GM18508 (cell line): Measurements from ENCODE around the gene CLSTN1.

Experiments
- ATAC-seq: cut with Tn5 transposase; IDR thresholded peaks from one replicate; pipeline ENCODE4 v1.9.1; 2021; ENCODE audit warnings: moderate number of reproducible peaks; ENCODE audit not compliant: insufficient read depth, unreplicated experiment

Gene CLSTN1

GRCh38 chr1:9736241-9736640 is 87.5 kb downstream of the CLSTN1 start:
- ATAC-seq, result no peak

GRCh38 chr1:9735800-9736199 is 88.0 kb downstream of the CLSTN1 start:
- ATAC-seq, result no peak

DNA sequence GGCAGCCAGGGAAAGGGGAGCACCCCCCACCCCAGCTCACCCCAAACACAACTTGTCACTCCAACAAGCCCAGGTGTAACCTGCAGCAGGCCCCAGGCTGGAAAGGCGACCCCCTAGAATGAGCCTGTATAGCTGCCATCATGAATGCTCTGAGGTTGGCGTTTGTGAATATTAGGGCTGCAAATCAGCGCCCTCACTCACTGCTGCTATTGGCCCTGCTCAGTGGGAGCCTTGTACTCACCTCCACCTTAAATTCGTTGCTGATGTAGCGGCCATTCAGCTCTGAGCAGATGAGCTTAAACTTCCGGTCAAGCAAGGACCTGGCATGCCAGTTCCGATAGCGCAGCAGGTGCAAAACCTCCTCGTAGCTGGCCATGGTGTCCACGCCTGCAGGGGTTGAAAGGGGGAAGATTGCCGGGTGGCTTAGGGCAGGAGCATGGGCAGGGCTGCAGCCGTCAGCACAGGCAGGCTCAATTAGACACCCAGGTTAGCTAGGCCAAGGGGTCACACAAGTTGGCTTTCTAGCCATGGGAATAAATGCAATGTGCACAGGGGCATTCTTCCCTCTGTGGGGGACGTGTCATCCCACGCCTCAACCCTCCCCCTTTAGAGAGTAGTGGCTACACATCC is 90.5 kb downstream of the CLSTN1 start:
- no peak for ATAC-seq

DNA sequence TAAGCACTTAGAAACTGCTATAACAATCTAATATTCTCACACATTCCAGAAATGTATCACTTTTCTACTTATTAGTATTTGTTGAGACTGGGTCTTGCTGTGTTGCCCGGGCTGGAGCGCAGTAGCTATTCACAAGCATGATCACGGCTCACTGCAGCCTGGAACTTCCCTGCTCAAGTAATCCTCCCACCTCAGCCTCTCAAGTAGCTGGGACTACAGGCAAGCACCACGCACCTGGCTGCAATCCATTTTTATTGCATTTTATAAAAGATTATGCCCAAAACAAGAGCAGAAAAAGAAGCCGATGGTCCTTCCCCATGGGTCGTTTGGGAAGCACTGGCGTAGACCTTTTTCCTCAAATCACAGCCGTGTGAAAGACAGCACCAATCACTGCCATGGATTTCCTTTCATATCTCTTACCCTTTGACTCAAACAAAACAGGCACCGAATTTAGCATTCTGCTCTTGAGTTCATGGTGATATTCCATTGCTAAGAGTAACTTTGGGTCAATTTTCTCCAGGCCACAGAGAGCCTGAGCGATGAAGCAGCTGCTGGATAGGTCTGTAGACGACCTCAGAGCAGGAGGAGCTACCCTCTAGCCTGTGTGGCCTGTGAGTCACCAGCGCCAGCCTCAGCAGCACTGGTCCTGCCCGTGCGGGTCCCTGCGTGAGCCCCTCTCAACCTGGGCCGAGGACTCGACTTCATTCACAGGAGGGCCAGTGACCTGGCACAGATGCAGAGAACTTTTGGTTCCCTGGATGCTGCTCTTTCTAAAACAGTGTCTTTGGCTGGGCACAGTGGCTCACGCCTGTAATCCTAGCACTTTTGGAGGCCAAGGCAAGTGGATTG is 91.4 kb downstream of the CLSTN1 start:
- no peak for ATAC-seq

- ATAC-seq, result no peak
These were observed 92.2 kb downstream of the CLSTN1 start for GRCh38 chr1:9731561-9731960.

DNA sequence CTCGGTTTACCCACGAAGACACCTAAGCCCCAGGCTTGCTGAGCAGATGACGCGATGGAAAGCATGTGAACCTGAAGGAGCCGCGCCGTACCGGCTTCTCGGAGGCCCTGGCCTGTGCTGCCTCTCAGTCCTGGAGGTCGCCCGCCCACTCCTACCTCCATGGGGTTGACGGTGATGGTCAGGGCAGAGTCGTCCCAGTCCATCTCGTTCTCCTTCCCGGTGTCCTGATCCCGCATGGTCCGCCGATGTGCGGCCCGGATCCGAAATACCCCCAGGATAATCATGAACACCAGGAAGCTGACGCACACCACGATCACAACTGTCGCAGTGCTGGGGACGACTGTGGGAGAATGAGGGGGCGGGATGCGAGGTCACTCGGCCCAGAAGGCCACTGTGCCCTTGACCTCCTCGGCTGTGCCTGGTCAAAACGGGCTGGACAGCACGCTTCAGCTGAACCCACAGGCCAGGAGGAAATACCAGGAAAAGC is 92.7 kb downstream of the CLSTN1 start:
- ATAC-seq, result no peak

- ATAC-seq, result no peak
These were observed 93.5 kb downstream of the CLSTN1 start for GRCh38 chr1:9730096-9730901.

- ATAC-seq, result no peak
These were observed 94.2 kb downstream of the CLSTN1 start for GRCh38 chr1:9729523-9729922.

DNA sequence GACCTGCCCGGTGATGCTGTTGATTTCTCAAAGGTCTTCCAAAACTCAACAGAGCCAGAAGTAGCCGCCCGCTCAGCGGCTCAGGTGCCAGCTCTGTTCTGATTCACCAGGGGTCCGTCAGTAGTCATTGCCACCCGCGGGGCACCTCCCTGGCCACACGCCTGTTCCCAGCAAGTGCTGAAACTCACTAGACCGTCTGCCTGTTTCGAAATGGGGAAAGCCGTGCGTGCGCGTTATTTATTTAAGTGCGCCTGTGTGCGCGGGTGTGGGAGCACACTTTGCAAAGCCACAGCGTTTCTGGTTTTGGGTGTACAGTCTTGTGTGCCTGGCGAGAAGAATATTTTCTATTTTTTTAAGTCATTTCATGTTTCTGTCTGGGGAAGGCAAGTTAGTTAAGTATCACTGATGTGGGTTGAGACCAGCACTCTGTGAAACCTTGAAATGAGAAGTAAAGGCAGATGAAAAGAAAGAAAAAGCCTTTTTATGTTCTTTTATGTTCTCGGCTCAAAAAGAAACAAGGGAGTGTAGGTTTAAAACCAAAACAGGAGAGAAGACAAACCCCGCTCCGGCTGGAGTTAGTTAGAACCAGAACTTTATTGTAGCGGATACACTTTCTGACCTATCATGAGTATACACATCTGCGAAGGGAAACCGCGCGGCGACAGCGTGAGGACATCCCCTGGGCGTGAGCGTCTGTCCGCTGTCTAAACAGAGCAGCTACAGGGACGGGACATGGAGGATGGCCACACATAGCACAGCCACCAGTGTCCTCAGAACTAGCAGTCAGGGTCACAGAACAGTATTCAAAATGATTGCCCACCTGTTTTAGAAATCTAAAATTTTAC is 95.1 kb downstream of the CLSTN1 start:
- no peak for ATAC-seq

GRCh38 chr1:9726905-9727595 is 96.7 kb downstream of the CLSTN1 start:
- no peak for ATAC-seq

DNA sequence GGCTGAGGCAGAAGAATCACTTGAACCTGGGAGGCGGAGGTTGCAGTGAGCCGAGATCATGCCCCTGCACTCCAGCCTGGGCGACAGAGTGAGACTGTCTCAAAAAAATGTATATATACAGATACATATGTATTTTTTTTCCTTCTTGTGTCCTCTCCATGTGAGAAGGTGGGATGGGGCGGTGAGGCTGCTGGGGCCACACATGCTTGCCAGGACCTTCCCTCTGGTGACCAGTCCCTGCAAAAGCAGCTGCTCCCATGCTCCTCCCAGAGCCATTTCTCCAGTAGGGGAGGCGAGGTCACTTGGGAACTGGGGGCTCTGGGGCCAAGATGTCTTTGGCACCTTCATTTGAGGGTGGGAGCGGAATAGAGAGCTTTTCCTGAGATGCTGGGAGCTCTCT is 97.4 kb downstream of the CLSTN1 start:
- ATAC-seq, result no peak

GRCh38 chr1:9724706-9725476 is 98.9 kb downstream of the CLSTN1 start:
- no peak for ATAC-seq

DNA sequence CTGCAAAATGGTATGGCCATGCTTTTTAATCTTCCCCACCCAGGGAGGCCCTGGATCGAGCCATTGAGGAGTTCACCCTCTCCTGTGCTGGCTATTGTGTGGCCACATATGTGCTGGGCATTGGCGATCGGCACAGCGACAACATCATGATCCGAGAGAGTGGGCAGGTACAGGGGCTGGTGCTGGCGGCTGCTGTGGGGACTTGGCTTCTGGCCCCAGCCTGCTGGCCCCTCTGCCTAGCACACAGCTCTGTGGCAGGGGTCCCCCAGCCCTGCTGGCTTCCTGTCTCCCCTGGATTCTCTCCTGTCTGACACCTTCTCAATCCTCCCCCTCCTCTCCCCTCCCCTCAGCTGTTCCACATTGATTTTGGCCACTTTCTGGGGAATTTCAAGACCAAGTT is 99.8 kb downstream of the CLSTN1 start:
- ATAC-seq, result no peak

- no peak for ATAC-seq
These were observed 100.5 kb downstream of the CLSTN1 start for GRCh38 chr1:9723068-9723805.

GRCh38 chr1:9722378-9722749 is 101.4 kb downstream of the CLSTN1 start:
- no peak for ATAC-seq

DNA sequence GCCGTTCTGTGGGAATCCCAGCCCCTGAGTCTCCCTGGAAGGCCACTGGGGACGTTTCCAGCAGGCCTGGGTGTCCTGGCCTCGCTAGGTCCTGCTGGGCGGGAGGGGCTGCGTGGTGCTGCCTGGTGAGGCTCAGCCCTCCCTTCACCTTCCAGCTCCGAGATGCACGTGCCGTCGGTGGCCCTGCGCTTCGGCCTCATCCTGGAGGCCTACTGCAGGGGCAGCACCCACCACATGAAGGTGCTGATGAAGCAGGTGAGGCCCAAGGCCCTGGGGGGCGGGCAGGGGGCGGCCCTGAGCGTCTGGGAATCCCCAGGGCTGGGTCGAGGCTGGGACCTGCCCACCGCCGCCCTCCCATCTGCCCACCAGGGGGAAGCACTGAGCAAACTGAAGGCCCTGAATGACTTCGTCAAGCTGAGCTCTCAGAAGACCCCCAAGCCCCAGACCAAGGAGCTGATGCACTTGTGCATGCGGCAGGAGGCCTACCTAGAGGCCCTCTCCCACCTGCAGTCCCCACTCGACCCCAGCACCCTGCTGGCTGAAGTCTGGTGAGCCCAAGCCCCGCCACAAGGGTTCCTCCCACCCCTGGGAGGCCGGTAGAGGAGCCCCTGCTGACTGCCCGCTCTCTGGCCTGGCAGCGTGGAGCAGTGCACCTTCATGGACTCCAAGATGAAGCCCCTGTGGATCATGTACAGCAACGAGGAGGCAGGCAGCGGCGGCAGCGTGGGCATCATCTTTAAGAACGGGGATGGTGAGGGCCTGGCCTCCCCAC is 102.0 kb downstream of the CLSTN1 start:
- ATAC-seq, result no peak
